Peyer's patch (tissue), 4 donors: Measurements from ENCODE around the gene IGFBP5.

Experiments used
- CTCF ChIP-seq, 6 experiments: fragments of 450-650 bp in 4 of 6; fragments of 200-600 bp in 2 of 6; sonication (generic) in 1 of 6; IDR thresholded peaks; one replicate each; pipeline ENCODE4 v1.5.1; 2017 to 2019; ENCODE audit warnings: antibody characterized with exemption in 6 of 6, mild to moderate bottlenecking in 3 of 6, moderate library complexity in 1 of 6
- POLR2A ChIP-seq, 2 donors: fragments of 450-650 bp; IDR thresholded peaks; one replicate each; pipeline ENCODE4 v1.5.1; 2017; ENCODE audit warnings: antibody characterized with exemption in 2 of 2, mild to moderate bottlenecking in 2 of 2, moderate library complexity in 2 of 2

- TF ChIP-seq CTCF (IDR thresholded peaks at IDR 0.05) (no peak), POLR2A (IDR thresholded peaks at IDR 0.05) (no peak)
Observed at GRCh38 chr2:216700781-216701180, 5.4 kb upstream of the IGFBP5 start.
